Islet of Langerhans (tissue), 1 donor: ENCODE results near the gene GGA2.
A peak's percentile ranks its signal among the peaks of the same experiment; 100 is the strongest.
"Not testable (repeated sequence)": the region's sequence is repeated elsewhere in the genome, so short reads cannot be mapped to it uniquely, and the experiment has no call there.

Source experiments
- FAIRE-seq: peaks from one replicate; lab custom pipeline; 2011; peaks lifted over from hg19 to GRCh38; lab: Jason Lieb, UNC

GGA2 gene

DNA sequence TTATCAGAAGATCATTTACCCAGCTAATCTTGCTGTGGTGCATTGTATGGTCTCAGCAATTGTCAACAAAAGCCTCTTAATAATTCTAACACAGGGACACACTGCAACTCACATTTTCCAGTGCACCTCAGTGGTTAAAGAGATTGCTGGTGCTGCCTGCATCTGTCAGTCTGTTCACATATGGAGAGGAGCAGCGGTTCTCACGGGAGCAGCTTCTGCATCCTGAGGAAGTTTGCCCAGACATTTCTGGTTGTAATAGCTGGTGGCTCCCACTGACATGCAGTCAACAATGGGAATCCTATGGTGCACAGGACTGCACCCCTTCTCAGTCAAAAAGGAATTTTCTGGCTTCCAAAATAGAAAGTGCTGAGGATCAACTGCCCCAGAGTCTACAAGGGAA, 7.8 kb downstream of the GGA2 start:
- no peak for FAIRE-seq

DNA sequence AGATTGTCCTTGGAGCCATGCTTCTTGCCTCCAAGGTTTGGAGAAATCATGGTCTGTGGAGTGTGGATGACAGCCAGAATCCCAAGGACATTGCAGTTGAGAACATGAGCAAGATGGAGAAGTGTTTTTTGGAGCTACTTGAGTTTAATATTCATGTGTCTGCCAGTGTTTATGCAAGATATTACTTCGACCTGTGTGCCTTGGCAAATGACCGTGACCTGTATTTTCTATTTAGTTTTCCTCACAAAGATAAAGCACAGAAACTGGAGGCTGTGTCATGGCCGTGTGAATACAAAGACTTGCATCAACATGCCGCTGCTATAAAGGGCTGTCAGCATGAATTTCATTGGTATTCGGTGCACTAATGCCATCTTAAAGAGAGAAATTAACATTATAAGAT, 9.0 kb downstream of the GGA2 start:
- FAIRE-seq, result no peak

DNA sequence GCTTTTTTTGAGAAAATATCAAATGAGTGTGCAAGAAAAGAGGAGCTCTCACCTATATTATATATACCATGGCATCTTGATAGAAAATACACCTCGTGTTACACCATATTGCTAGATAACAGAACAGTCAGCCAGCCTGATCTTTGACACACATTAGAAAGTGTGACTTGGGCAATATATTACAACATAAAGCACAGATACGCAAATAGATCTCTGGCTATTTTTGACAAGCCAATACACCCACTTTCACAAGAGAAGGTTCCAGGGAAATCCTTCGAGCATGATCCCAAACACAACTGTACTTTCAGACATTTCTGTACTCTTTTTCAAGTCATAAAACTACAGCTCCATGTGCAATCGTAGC, 9.4 kb downstream of the GGA2 start:
- no peak for FAIRE-seq

DNA sequence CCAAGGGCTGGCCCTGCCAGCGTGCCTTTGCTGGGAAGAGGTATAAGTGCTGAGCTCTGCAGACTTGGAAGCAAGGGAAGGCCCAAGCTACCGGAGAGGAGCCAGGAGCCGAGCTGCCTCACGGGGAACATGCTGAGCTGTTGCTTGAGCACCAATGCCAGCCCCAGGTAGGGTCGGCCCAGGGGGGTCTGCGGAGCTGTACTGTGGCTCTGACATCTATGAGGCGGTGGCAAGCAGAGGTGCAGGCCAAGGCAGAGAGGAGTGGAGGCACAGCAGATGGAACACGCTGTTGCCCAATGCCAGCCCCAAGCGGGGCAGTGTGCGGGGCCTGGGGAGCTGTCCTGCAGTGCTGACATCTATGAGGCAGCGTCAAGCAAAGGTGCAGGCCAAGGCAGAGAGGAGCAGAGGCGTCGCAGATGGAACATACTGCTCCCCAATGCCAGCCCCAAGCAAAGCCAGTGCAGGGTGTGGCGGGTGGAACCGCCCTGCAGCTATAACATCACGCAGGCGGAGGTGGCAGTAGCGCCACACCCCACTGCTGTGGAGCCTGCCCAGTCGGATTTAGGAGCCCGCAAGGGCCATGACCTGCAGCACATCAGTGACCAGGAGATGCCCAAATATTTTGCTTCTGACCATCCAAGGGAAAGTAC, 10.0 kb downstream of the GGA2 start:
- no peak for FAIRE-seq

DNA sequence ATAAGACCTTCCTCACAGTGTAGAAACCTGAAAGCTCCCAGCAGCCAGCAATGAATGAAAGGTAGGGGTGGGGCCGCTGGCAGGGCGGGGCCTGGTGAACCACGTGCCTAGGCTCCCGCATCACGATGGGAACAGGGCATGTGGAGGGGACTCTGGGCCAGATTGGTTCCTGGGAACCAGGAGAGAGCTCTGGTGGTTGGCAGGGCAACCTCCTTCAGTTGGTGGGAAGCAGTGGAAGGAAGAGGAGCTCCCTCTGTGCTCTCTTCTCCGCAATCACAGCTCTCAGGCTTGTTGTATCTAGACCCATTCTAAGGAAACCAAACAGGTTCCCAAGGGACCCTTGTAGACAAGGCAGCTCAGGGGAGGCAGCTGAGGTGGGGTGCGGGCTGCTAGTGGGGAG, 10.5 kb downstream of the GGA2 start:
- no peak for FAIRE-seq

DNA sequence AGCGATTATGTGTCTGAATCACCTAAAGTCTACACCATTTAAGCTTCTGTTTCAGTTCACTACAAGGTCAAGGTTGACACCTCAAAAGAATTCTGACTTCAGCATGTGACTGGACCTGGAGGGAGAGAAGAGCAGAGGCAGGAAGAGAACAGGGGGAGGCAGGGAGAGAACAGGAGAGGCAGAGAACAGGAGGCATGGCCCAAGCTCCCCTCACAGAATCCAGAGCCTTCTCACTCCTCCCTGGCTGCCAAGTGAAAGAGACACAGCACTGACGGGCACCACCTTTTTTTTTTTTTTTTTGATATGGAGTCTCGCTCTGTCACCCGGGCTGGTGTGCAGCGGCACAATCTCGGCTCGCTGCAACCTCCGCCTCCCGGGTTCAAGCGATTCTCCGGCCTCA, 11.4 kb downstream of the GGA2 start:
- FAIRE-seq, result no peak

DNA sequence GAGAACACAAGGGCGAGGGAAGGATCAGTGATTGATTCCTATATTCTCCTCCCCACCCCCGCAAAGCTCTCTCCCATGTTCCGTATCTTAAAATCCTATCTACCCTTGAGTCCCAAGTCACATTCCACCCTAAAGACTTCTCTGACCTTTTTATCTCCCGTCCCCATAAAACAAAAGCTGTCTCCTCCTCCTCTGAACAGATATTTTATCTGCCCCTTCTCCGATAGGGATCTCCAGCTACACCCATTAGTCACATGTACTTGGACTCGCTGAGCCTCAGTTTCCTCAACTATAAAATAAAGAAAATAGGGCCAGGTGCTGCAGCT, 12.8 kb downstream of the GGA2 start:
- FAIRE-seq, result no peak

DNA sequence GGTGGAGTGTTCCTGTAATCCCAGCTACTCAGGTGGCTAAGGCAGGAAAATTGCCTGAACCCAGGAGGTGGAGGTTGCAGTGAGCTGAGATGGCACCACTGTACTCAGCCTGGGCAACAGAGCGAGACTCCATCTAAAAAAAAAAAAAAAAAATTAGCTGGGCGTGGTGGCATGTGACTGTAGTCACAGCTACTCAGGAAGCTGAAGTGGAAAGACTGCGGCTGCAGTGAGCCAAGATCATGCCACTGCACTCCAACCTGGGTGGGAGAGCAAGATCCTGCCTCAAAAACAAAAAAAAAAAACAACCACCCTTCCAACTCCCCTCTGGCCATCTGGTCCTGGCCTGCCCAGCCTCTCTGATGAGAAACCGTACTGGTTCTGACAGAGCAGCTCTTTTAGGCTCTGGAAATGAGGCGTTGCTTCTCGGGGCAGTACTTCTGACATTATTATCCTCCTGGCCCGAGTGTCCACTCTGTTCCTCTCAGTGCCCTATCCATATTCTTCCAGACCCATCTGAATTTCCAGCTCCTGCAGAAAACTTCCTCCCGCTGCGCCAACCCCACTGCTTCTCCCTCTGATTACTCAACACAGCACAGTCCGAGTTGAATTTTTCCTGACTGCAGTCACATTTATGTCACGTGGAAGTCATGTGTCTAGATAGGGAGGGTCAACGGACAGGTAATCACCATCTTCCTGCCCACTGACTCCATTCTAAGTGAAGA, 13.3 kb downstream of the GGA2 start:
- FAIRE-seq, result peak; percentile 95

DNA sequence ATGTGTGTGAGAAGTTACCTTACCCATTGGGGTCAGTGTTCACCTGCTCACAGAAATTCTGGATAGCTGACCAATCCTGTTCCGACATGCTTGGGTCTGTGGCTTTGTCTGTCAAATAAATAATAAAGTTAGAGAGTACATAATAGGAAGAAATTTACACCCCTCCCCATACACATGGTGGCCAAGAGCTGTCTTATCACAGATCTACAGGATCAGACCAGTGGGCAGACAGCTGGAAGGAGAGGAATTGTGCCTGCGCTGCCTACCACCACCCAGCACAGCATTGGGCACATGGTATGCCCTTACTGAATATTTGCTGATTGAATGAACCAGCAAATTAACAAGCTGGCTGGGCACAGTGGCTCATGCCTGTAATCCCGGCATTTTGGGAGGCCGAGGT, 14.6 kb downstream of the GGA2 start:
- FAIRE-seq, result no peak

DNA sequence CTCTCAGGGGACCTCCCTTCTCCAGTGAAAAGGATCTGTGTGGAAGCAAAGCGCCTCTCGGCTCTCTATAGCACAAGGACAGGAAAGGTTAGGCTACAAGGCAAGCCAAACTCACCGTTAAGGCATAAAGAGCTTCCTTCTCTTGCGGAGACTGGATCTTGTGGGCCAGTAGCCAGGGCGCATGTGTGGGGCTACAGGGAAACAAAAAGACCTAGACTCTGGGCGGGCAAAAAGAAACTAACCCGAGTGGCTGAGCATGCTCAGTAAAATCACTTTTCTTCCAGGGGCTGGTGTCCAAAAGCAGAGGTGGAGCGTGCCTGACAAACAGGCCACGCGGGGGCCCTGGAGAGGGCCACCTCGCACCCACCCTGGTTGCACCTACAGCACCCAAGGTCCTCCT, 16.1 kb downstream of the GGA2 start:
- no peak for FAIRE-seq

DNA sequence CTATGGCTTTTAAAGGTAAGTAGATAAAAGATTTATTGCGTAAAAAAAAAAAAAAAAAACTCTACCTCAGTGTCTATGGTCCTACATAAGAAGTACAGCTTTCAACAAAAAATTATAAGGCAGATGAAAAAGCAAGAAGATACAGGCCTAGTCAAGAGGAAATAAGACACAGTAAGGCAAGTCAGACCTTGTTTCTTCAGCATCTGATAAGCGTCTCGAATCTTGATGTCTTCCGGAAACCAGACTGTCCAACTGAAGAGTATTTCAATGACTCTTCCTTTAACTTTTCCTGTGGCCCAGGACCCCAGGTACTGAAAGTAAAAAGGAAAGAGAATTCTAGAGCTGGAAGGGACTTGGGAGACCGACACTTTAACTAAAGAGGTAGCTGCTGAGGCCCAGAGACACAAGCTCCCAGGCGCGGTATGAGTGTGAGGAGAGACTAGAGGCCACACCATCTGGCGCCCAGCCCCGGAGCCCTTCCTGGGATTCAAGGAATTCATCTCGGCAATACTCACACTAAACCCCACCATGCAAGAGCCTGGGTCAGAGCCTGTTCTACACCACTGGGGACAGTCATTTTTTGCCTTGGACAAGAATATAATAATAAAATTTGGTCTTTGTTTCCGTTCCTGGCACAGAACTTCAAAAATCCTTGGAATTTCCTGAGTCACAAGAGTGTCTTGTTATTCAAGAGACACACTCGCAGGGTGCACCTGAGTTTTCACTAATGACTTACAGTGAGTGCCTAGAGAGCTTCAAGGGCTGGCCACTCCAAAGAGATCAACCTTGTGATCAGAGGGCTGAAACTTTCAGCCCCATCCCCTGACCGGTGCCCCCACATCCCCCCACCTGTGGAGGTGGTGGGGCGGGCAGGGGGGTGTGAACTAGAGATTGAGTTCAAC, 18.6 kb downstream of the GGA2 start:
- FAIRE-seq, result no peak

DNA sequence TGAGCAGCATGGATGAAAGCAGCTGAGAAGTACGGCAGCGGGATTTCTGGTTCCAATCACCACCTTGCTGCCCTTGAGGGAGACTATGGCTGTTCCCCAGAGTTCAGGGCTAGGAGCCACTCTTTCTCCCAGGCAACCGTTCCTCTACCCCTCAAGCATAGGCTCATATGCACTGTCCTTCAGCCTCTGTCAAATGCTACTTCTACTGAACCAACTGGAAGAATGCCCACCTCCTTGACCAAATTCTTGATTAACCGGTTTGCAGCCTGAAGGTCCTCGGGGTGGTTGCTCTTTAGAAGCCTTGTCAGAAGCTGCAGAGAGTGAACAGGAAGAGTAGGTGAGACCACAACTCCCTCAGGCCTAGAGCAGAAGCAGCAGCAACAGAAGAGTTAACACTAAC, 23.8 kb downstream of the GGA2 start:
- no peak for FAIRE-seq

DNA sequence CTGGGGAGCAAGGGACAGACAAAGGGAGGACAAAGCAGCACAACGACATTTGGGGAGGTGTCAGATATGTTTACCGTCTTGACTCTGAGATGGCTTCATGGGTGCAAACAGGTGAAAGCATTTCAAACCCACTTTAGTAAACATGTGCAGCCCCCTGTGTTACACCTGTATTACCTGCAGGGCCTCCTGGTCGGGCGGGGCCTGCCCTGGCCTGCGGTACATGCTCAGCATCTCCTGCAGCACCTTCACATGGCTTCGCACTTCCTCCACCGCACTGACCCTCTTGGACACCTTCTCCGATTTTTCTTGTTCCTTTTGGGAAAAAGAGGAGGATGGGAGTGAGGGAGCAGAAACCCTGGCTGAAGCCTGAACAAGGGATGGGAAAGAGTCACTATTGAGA, 24.5 kb downstream of the GGA2 start:
- FAIRE-seq, result no peak

DNA sequence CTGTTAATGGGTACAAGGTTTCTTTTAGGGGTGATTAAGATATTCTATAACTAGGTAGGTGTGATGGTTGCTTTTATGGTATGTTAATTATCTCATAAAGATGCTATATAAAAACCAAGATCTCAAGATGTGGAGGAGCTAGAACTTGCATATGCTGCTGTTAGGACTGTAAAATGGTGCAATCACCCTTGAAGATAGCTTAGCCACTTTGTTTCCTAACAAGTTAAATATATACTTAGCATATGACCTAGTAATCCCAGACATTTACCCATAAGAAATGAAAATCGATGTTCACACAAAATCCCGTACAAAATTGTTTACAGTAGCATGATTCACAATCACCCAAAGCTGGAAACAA, 25.1 kb downstream of the GGA2 start:
- no peak for FAIRE-seq

DNA sequence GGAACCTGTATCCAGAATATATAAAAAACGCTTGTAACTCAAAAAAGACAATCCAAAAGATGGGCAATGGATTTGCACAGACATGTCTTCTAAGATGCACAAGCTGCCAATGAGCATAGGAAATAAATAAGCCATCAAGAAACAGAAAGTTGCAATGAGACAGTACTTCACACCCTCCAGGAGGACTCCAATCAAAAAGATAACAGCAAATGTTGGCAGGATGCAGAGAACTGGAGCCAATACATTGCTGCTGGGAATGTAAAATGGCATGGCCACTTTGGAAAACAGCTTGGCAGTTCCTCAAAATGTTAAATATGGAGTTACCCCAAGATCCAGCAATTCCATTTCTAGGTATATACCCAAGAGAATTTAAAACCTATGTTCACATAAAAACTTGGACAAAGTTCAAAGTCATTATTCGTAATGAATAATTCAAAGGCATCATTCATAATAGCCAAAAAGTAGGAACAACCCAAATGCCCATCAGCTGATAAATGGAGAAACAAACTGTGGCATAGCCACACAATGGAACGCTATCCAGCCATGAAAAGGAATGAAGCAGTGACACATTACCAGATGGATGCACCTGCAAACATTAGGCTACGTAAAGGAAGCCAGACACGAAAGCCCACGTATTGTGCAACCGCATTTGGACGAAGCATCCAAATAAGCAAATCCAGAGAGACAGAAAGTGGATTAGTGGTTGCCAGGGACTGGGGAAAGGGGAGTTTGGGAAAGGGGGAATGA, 25.6 kb downstream of the GGA2 start:
- FAIRE-seq, result no peak

DNA sequence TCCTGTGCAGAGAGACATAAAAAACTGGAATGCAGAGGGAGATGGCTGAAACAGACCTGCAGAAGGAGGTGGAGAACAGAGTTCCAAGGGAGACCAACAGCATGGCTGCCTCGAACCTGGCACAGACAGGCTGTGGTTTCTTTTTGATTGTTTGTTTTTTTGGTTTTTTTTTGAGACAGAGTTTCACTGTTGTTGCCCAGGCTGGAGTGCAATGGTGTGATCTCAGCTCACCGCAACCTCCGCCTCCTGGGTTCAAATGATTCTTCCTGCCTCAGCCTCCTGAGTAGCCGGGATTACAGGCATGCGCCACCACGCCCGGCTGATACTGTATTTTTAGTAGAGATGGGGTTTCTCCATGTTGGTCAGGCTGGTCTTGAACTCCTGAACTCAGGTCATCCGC, 26.8 kb downstream of the GGA2 start:
- not testable (repeated sequence) for FAIRE-seq

DNA sequence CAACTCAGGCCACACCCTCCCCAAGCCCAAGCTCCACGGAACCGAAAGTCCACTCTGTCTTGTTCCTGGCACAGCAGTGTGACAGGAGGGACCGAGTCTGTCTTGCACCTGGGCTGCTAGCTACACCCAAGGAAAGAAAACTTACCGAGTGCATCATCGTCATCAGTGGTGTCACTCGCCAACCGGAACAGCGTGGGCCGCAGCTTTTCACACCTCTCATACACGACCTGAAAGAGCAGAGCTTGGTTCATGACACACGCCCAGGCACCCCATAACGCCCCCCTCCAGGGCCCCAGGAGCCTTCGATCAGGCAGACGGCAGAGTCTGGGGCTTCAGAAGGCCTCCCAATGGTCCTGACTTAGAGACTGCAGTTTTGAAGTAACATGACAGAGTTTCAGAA, 27.5 kb downstream of the GGA2 start:
- FAIRE-seq, result no peak

DNA sequence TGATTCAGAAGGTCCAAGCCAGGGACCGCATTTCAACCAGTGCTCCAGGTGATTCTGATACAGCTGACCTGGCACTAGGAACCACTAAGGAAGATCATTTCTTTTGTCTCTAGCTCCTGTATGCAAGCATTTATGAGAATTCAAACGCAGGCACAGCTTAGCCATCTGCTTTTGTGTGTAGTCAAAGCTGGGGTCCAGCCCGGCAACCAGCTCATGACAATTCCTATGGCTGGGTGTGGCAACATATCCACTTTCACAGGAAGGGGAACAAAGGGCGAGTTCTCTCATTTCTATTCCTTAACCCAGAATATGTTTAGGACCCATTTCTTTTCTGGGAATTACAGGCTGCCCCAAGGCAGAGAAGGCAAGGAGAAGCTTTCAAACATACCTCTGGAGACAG, 30.0 kb downstream of the GGA2 start:
- no peak for FAIRE-seq

DNA sequence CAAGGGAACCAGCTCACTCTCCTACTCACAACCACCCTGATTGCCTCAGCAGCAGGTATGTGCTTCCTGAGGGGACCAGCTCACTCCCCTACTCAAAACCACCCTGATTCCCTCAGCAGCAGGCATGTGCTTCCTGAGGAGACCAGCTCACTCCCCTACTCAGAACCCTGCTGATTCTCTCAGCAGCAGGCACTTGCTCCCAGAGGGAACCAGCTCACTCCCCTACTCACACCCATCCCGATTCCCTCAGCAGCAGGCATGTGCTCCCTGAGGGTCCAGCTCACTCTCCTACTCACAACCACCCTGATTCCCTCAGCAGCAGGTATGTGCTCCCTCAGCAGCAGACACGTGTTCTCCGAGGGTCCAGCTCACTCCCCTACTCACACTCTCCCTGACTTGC, 31.2 kb downstream of the GGA2 start:
- FAIRE-seq, result no peak

DNA sequence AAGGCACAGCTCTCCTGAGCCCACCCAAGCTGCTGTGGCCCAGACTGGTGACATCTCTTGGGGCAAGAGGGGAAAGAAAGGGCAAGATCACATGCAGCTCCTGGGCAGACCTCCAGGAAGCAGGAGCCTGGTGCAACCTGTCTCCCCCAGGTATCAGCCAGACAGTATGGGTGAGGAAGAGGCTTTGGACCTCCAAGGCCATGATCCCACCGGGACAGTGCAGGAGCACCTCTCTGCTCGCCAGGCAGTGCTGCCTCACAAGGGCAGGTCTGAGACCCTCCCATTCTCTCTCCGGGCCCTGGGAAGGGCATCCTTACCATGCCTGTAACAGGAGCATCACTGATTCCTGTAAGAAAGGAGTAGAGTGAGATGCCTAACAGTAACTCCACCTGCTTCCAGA, 31.7 kb downstream of the GGA2 start:
- no peak for FAIRE-seq

DNA sequence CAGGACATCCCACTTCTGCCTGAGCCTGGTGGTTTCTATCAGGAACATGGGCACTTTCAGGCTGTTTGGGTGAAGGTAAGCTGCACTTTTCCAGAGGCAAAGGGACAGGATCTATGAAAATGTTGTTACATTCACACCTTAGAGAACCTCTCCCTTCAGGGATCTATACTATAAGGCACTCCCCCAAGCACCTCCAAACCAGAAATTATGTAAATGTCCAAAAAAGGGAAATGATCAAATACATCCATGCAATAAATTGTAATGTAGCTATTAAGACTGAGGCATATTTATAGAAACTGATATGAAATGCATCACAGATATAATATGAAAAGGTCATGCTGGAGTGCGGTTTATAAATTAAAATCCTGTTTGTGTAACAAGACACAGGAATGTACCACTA, 34.0 kb downstream of the GGA2 start:
- FAIRE-seq, result no peak

DNA sequence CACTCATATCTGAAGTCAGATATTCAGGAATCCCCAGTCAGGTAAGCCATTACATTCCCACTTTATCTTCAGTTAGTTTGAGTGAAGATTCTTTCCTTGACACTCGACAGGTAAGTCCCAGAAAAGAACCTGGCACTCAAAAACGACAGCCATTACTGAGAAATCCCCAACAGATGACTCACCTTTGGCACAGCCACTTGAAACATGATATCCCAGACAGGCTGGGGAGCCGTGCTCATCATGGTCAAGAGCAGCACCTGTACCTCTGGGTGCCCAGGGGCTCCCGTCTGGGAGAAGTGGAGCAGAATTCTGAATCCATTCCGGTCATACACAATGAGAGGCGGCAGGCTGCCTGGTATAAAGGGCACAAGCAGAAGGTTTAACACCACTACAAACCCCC, 40.5 kb downstream of the GGA2 start:
- peak; percentile 92 for FAIRE-seq
